SK-N-SH (cell line): ENCODE data around the gene FHDC1. TPM values are rescaled to one million over a fixed set of nuclear protein-coding genes. Genes with fewer than 3 reads are reported as not detected.

ENCODE experiments used
- CTCF ChIA-PET: fragments of 300-600, 350-600 bp; formaldehyde crosslinking; extraction: SDS; loops from one replicate; lab custom pipeline; 2021; lab: Yijun Ruan, JAX
- POLR2A ChIA-PET: fragments of 350-600 bp; sonication (Branson Sonifier 250); formaldehyde crosslinking; extraction: SDS; loops from one replicate; lab custom pipeline; 2020; ENCODE audit warnings: antibody characterized with exemption, inconsistent platforms; lab: Yijun Ruan, JAX
- DNase-seq: peaks from one replicate; pipeline ENCODE4 v3.0.0; 2012
- H2AFZ ChIP-seq: fragments of 200-600 bp; sonication (generic); 2 replicates; pipeline ENCODE4 v1.8.1; 2016; ENCODE audit warnings: antibody characterized with exemption, mild to moderate bottlenecking, low read depth
- H3F3A ChIP-seq: fragments of 200-600 bp; sonication (generic); replicated peaks from 2 replicates; pipeline ENCODE3; 2016; ENCODE audit warnings: antibody characterized with exemption, mild to moderate bottlenecking; ENCODE audit not compliant: insufficient read depth
- H3K27ac ChIP-seq, 2 experiments: fragments of 200-500 bp in 1 of 2; fragments of 200-600 bp in 1 of 2; sonication (Bioruptor generic) in 1 of 2; sonication (generic), shearing (Covaris generic) in 1 of 2; 2 replicates each; pipeline versions ENCODE4 v1.5.1 to v1.6.1; 2014 to 2016; ENCODE audit warnings: low read depth in 2 of 2, inconsistent platforms in 1 of 2, low read length in 1 of 2, mild to moderate bottlenecking in 1 of 2, mixed read lengths in 1 of 2
- H3K27me3 ChIP-seq: fragments of 200-600 bp; sonication (generic), shearing (Covaris generic); 2 replicates; pipeline ENCODE4 v1.6.1; 2016; ENCODE audit warnings: mixed run types; ENCODE audit not compliant: insufficient read depth
- H3K36me3 ChIP-seq, 2 experiments: fragments of 200-500 bp in 1 of 2; fragments of 200-600 bp in 1 of 2; sonication (Bioruptor generic) in 1 of 2; sonication (generic) in 1 of 2; replicated peaks in 1 of 2; 2 replicates each; pipeline versions ENCODE3 to v1.5.1; 2014 to 2016; ENCODE audit warnings: low read length in 1 of 2, mild to moderate bottlenecking in 1 of 2; ENCODE audit not compliant: insufficient read depth in 2 of 2, control insufficient read depth in 1 of 2
- H3K4me1 ChIP-seq, 2 experiments: fragments of 200-500 bp in 1 of 2; fragments of 200-600 bp in 1 of 2; sonication (Bioruptor generic) in 1 of 2; sonication (generic), shearing (Covaris generic) in 1 of 2; 2 replicates each; pipeline versions ENCODE4 v1.5.1 to v1.6.1; 2014 to 2016; ENCODE audit warnings: low read depth in 1 of 2, low read length in 1 of 2, mixed run types in 1 of 2; ENCODE audit not compliant: insufficient read depth in 2 of 2, control insufficient read depth in 1 of 2
- H3K4me2 ChIP-seq: fragments of 200-600 bp; sonication (generic), shearing (Covaris generic); 2 replicates; pipeline ENCODE4 v1.6.1; 2017; ENCODE audit warnings: mixed run types
- H3K4me3 ChIP-seq, 2 experiments: fragments of 200-500 bp in 1 of 2; fragments of 200-600 bp in 1 of 2; sonication (Bioruptor generic) in 1 of 2; sonication (generic), shearing (Covaris generic) in 1 of 2; 2 replicates each; pipeline versions ENCODE4 v1.5.1 to v1.8.1; 2014 to 2016; ENCODE audit warnings: low read depth in 2 of 2, inconsistent platforms in 1 of 2, low read length in 1 of 2, mild to moderate bottlenecking in 1 of 2, mixed read lengths in 1 of 2, moderate library complexity in 1 of 2
- H3K79me2 ChIP-seq: fragments of 200-600 bp; sonication (generic); 2 replicates; pipeline ENCODE4 v1.8.1; 2017; ENCODE audit warnings: mild to moderate bottlenecking; ENCODE audit not compliant: insufficient read depth
- H3K9ac ChIP-seq: fragments of 200-600 bp; sonication (generic); 2 replicates; pipeline ENCODE4 v1.6.1; 2017; ENCODE audit warnings: mixed run types
- H3K9me2 ChIP-seq: fragments of 200-600 bp; sonication (generic); 2 replicates; pipeline ENCODE4 v1.6.1; 2017; ENCODE audit warnings: mixed run types
- H3K9me3 ChIP-seq: fragments of 200-600 bp; sonication (generic); 2 replicates; pipeline ENCODE4 v1.6.1; 2017; ENCODE audit warnings: mixed run types, mild to moderate bottlenecking, moderate library complexity
- H4K20me1 ChIP-seq: fragments of 200-600 bp; sonication (generic); 2 replicates; pipeline ENCODE4 v1.6.1; 2017; ENCODE audit warnings: mild to moderate bottlenecking, mixed run types; ENCODE audit not compliant: insufficient read depth
- EP300 ChIP-seq, 2 experiments: IDR thresholded peaks; 2 replicates each; pipeline versions ENCODE4 v1.4.0 to v1.6.1; 2012; ENCODE audit warnings: borderline replicate concordance in 1 of 2, low read depth in 1 of 2, low read length in 1 of 2
- FOSL2 ChIP-seq: IDR thresholded peaks from 2 replicates; pipeline ENCODE4 v1.4.0; 2012; ENCODE audit warnings: low read depth, mild to moderate bottlenecking, moderate library complexity, borderline replicate concordance
- FOXJ3 ChIP-seq: sonication (generic); formaldehyde crosslinking; IDR thresholded peaks from 2 replicates; pipeline ENCODE4 v1.5.1; 2020; ENCODE audit warnings: mild to moderate bottlenecking, missing genetic modification reagents
- FOXM1 ChIP-seq: IDR thresholded peaks from 2 replicates; pipeline ENCODE4 v1.4.0; 2012; ENCODE audit warnings: low read depth, mild to moderate bottlenecking
- JUND ChIP-seq: IDR thresholded peaks from 2 replicates; pipeline ENCODE4 v1.4.0; 2012
- MEF2A ChIP-seq: IDR thresholded peaks from 2 replicates; pipeline ENCODE4 v1.4.0; 2012; ENCODE audit warnings: low read depth, borderline replicate concordance
- MXI1 ChIP-seq: IDR thresholded peaks from 2 replicates; pipeline ENCODE4 v1.6.1; 2012; ENCODE audit warnings: mild to moderate bottlenecking, low read depth, low read length, improper control_type of control experiment
- NFIC ChIP-seq: IDR thresholded peaks from 2 replicates; pipeline ENCODE4 v1.4.0; 2012; ENCODE audit warnings: borderline replicate concordance
- NRF1 ChIP-seq: IDR thresholded peaks from 2 replicates; pipeline ENCODE4 v1.6.1; 2012; ENCODE audit warnings: low read depth, mild to moderate bottlenecking, low read length
- POLR2AphosphoS5 ChIP-seq: IDR thresholded peaks from 2 replicates; pipeline ENCODE4 v1.6.1; 2012; ENCODE audit warnings: low read depth, low read length
- RFX5 ChIP-seq: IDR thresholded peaks from 2 replicates; pipeline ENCODE4 v1.6.1; 2012; ENCODE audit warnings: mild to moderate bottlenecking, improper control_type of control experiment, low read length
- RXRA ChIP-seq: IDR thresholded peaks from 2 replicates; pipeline ENCODE4 v1.4.0; 2012; ENCODE audit warnings: low read depth, mild to moderate bottlenecking, borderline replicate concordance
- TAF1 ChIP-seq: IDR thresholded peaks from 2 replicates; pipeline ENCODE4 v1.6.1; 2012; ENCODE audit warnings: low read depth, mild to moderate bottlenecking, low read length, moderate library complexity, borderline replicate concordance
- YY1 ChIP-seq: IDR thresholded peaks from 2 replicates; pipeline ENCODE4 v1.4.0; 2012; ENCODE audit warnings: low read depth, mild to moderate bottlenecking
- polyA plus RNA-seq, 3 experiments: library from polyadenylated mRNA; depleted of rRNA; stranded (reverse); fragments of >200 nt; gene quantifications; 2 replicates each; pipeline ENCODE4 v1.2.3, GENCODE V29; 2012
- TF ChIP-seq, protein P1 (sequence below): fragments of 200-600 bp; sonication (generic); IDR thresholded peaks from 2 replicates; pipeline ENCODE4 v1.6.1; 2017; ENCODE audit warnings: antibody characterized with exemption, mild to moderate bottlenecking, moderate library complexity

Gene FHDC1
- polyA plus RNA-seq, 1 of the 3 experiments (the other 2 are of a cell fraction), result 0.02 TPM

DNA sequence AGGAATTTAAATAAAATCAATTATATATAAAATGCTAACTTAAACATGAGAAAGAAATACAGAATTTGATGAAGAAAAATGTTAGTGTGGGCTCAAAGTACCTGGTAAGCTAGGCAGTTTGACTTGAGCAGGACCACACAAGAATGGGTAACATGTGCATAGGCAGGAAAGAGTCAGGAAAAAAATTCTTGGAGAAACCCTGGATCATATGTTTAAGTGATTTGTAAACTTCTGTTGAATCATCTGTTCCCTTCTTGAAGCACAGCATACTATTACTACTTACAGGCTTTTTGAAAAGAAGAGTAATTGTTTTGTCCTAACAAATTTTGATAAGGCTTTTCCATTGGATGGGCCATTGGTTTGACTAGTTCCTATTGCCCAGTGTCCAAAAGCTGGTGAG lies 37.5 kb upstream of the FHDC1 start:
- no peak overlapping the region for H3K4me2 ChIP-seq
- H3F3A ChIP-seq, result peaks cover 11% of the 10 kb centered on the region
- peaks cover under 1 to 7% of the 10 kb centered on the region in 2 experiments for H3K36me3 ChIP-seq
- H3K4me1 ChIP-seq, result no peaks in the 10 kb centered on the region; a peak in 1 of 4 replicates
- H3K9me3 ChIP-seq, result no peaks in the 10 kb centered on the region
- POLR2A ChIA-PET, result no interaction called here
- no peak overlapping the region for H3K27ac ChIP-seq
- no peak overlapping the region for H3K4me3 ChIP-seq
- H3K27me3 ChIP-seq, result no peaks in the 10 kb centered on the region
- no peak for DNase-seq
- CTCF ChIA-PET, result no interaction called here
- H4K20me1 ChIP-seq, result no peaks in the 10 kb centered on the region
- H3K9me2 ChIP-seq, result no peaks in the 10 kb centered on the region
- TF ChIP-seq NFIC (no peak), MEF2A (no peak), JUND (no peak), FOXJ3 (CRISPR knock-in tag) (no peak), YY1 (no peak), EP300 (IDR thresholded peaks at IDR 0.05; ENCODE audit: borderline replicate concordance in 1 of 2, low read depth in 1 of 2, low read length in 1 of 2) (no peak), MXI1 (no peak), FOXM1 (no peak), RXRA (no peak)
- TF ChIP-seq, protein P1, sequence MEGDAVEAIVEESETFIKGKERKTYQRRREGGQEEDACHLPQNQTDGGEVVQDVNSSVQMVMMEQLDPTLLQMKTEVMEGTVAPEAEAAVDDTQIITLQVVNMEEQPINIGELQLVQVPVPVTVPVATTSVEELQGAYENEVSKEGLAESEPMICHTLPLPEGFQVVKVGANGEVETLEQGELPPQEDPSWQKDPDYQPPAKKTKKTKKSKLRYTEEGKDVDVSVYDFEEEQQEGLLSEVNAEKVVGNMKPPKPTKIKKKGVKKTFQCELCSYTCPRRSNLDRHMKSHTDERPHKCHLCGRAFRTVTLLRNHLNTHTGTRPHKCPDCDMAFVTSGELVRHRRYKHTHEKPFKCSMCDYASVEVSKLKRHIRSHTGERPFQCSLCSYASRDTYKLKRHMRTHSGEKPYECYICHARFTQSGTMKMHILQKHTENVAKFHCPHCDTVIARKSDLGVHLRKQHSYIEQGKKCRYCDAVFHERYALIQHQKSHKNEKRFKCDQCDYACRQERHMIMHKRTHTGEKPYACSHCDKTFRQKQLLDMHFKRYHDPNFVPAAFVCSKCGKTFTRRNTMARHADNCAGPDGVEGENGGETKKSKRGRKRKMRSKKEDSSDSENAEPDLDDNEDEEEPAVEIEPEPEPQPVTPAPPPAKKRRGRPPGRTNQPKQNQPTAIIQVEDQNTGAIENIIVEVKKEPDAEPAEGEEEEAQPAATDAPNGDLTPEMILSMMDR, result no peak
- H2AFZ ChIP-seq, result no peak overlapping the region
- H3K79me2 ChIP-seq, result no peaks in the 10 kb centered on the region
- H3K9ac ChIP-seq, result no peak overlapping the region

DNA sequence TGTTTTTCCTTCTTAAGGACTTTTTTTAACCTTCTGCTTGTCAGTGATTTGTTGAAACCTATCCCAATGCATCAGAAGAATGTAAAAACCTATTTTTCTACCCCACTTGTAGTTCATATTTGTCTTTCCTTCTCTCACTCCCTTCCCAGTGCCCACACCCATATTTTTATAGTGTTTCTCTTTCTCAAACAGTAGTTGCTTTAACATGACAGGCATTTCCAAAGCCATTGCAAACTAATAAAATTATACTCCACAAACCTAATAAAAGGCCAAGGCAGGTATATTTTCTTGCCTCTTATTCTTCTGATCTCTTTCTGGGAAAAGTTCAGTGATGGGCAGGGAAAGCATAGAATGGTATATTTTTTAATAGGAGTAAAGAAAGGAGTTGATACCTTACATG lies 35.7 kb upstream of the FHDC1 start:
- Histone ChIP-seq H3K27me3 (no peaks in the 10 kb centered on the region), H3F3A (no peaks in the 10 kb centered on the region), H3K4me2 (no peak overlapping the region), H3K36me3 (peaks cover 0 to 12% of the 10 kb centered on the region in 2 experiments), H2AFZ (no peak overlapping the region), H3K27ac (no peak overlapping the region), H3K4me1 (no peaks in the 10 kb centered on the region), H3K9ac (no peak overlapping the region), H3K9me2 (no peaks in the 10 kb centered on the region), H3K79me2 (no peaks in the 10 kb centered on the region), H3K9me3 (no peaks in the 10 kb centered on the region), H3K4me3 (no peak overlapping the region), H4K20me1 (no peaks in the 10 kb centered on the region)
- ChIA-PET POLR2A (no interaction called here), CTCF (no interaction called here)
- DNase-seq, result no peak
- no peak for TF ChIP-seq POLR2AphosphoS5
- no peak for TF ChIP-seq FOXJ3 (CRISPR knock-in tag)
- TF ChIP-seq, protein P1, result no peak
- TF ChIP-seq FOSL2, result no peak
- TF ChIP-seq RXRA, result no peak
- TF ChIP-seq RFX5, result no peak
- TF ChIP-seq TAF1, result no peak
- TF ChIP-seq NRF1, result no peak
